Measurements from ENCODE around the gene PRDM1. TPM values are rescaled to one million over a fixed set of nuclear protein-coding genes. Genes with fewer than 3 reads are reported as not detected.

PRDM1 gene
- 0.15 and 2.2 TPM in 2 replicates for total RNA-seq (ENCODE audit: low replicate concordance)

GRCh38 chr6:106085984-106086813 is at the start of gene PRDM1:
PRDM1 (plus strand) TSS chr6:106086336; CDS start chr6:106086554, 218 bp downstream.

Other genes with a start within 250 kb of the PRDM1 start
- gene ATG5, start 239.4 kb downstream of the PRDM1 start, total RNA-seq (ENCODE audit: low replicate concordance): 39.5 TPM in 2 replicates

Data from smooth muscle cell of the coronary artery (primary cell).